ENCODE results near the gene BOC. TPM values are rescaled to one million over a fixed set of nuclear protein-coding genes. Genes with fewer than 3 reads are reported as not detected.

Gene BOC
- total RNA-seq, 1 experiment from 2014 or later: 3.5 TPM

- WGBS (ENCODE audit: extremely low coverage, insufficient read length, low lambda C conversion rate): no CpG with 5 or more reads among the region's 6 CpGs
- H4K5ac ChIP-seq (ENCODE audit: insufficient read length, low read depth, low read length): no peak overlapping the region
- H4K91ac ChIP-seq (ENCODE audit: insufficient read length, low read depth, low read length): no peak overlapping the region
- H2AFZ ChIP-seq (ENCODE audit: low read length): no peak overlapping the region
- Mint-ChIP-seq H3K27ac (no peak overlapping the region), H3K27me3 (ENCODE audit: low read depth) (no peaks in the 10 kb centered on the region), H3K9me3 (no peaks in the 10 kb centered on the region), H3K36me3 (ENCODE audit: insufficient read depth in 1 of 3, low read depth in 3 of 3) (no peaks in the 10 kb centered on the region), H3K4me1 (peaks cover 11 to 22% of the 10 kb centered on the region in 2 experiments), H3K4me3 (no peak overlapping the region; a peak in 1 of 5 replicates)
- H4K8ac ChIP-seq (replicated peaks; ENCODE audit: insufficient read length, low read depth, low read length): no peak overlapping the region
- no peak overlapping the region for H3T11ph ChIP-seq (ENCODE audit: low read length)
- DNase-seq: no peak
- no peak overlapping the region for H3K56ac ChIP-seq (ENCODE audit: insufficient read length, low read depth, low read length)
- no peaks in the 10 kb centered on the region for H3K79me2 ChIP-seq (ENCODE audit: insufficient read depth, low read length)
- no peak overlapping the region for H3K4me2 ChIP-seq (ENCODE audit: insufficient read depth, insufficient read length, low read length)
- TF ChIP-seq CTCF (conservative IDR thresholded peaks at IDR 0.05): 0 out of 3 replicates have a peak, but pooled peaks have one; percentile 12
- no peak overlapping the region for H3K18ac ChIP-seq (ENCODE audit: insufficient read length, low read depth, low read length)
- H2BK12ac ChIP-seq (ENCODE audit: insufficient read length, low read depth, low read length): no peak overlapping the region
- H3K9ac ChIP-seq (ENCODE audit: extremely low read depth, insufficient read length, low read length): no peak overlapping the region
- H3K27ac ChIP-seq (ENCODE audit: insufficient read length, low read depth, low read length): no peak overlapping the region
- no peak overlapping the region for H3K14ac ChIP-seq (ENCODE audit: insufficient read depth, low read length)
- H3K79me1 ChIP-seq (ENCODE audit: insufficient read depth, low read depth, low read length, poor library complexity, severe bottlenecking): no peaks in the 10 kb centered on the region
- H4K20me1 ChIP-seq (ENCODE audit: control insufficient read depth, insufficient read depth, insufficient read length): no peaks in the 10 kb centered on the region
- H3K27me3 ChIP-seq (ENCODE audit: insufficient read depth, low read length): no peaks in the 10 kb centered on the region
- H3K9me3 ChIP-seq (ENCODE audit: control insufficient read depth, low read depth, low read length): no peaks in the 10 kb centered on the region
- H2BK15ac ChIP-seq (ENCODE audit: low read depth, low read length): no peak overlapping the region
- no peak overlapping the region for H3K23ac ChIP-seq (ENCODE audit: insufficient read length, low read depth, low read length)
- no peak overlapping the region for H2AK5ac ChIP-seq (ENCODE audit: insufficient read length, low read length)
- H3K4ac ChIP-seq (ENCODE audit: low read depth, low read length): no peak overlapping the region
- H3K23me2 ChIP-seq (ENCODE audit: insufficient read length, low read depth, low read length, poor library complexity, severe bottlenecking): peaks cover 3% of the 10 kb centered on the region
- H2BK120ac ChIP-seq (ENCODE audit: low read depth, low read length, poor library complexity, severe bottlenecking): no peak overlapping the region
- H3K4me1 ChIP-seq (ENCODE audit: insufficient read depth, low read length): peaks cover 3% of the 10 kb centered on the region; the same call in 1 of the 2 replicates
- H2BK20ac ChIP-seq (ENCODE audit: low read depth, low read length, poor library complexity, severe bottlenecking): no peak overlapping the region
- no peak overlapping the region for H2BK5ac ChIP-seq (ENCODE audit: insufficient read length, low read length)
Observed at GRCh38 chr3:113169891-113170452, 41.4 kb upstream of the BOC start.
